H1 (cell line): Measurements from ENCODE around the gene GMCL2. TPM values are rescaled to one million over a fixed set of nuclear protein-coding genes. Genes with fewer than 3 reads are reported as not detected.

Source experiments
- CTCF ChIA-PET: fragments of 300-600 bp; sonication (Branson Sonifier 250); formaldehyde crosslinking; loops from one replicate; lab custom pipeline; 2021; ENCODE audit not compliant: partially characterized antibody; lab: Charles Lee
- POLR2A ChIA-PET: fragments of 300-600 bp; sonication (Branson Sonifier 250); formaldehyde crosslinking; loops from one replicate; lab custom pipeline; 2021; ENCODE audit warnings: inconsistent platforms; ENCODE audit not compliant: partially characterized antibody; lab: Charles Lee
- DNase-seq, 2 experiments: peaks; one replicate each; pipeline versions ENCODE4 v3.0.0 to v3.0.0-alpha.2; 2010 to 2022; ENCODE audit warnings: low spot score in 2 of 2, low read depth in 1 of 2, mixed read lengths in 1 of 2
- FAIRE-seq: peaks from 2 replicates; lab custom pipeline; 2011; peaks lifted over from hg19 to GRCh38; lab: Jason Lieb, UNC
- H2AFZ ChIP-seq: 2 replicates; pipeline ENCODE4 v1.8.1; 2012; ENCODE audit warnings: low read length, inconsistent platforms
- H2AK5ac ChIP-seq: 2 replicates; pipeline ENCODE4 v1.6.1; 2013; ENCODE audit warnings: low read depth, low read length
- H2BK120ac ChIP-seq: replicated peaks from 2 replicates; pipeline ENCODE3; 2013; ENCODE audit warnings: low read depth, low read length, inconsistent platforms
- H2BK12ac ChIP-seq: 2 replicates; pipeline ENCODE4 v1.6.1; 2013; ENCODE audit warnings: low read depth, low read length
- H2BK15ac ChIP-seq: 2 replicates; pipeline ENCODE4 v1.6.1; 2013; ENCODE audit warnings: low read length
- H2BK20ac ChIP-seq: 2 replicates; pipeline ENCODE4 v1.6.1; 2013; ENCODE audit warnings: low read length
- H2BK5ac ChIP-seq: 2 replicates; pipeline ENCODE4 v1.6.1; 2013; ENCODE audit warnings: low read depth, low read length
- H3K14ac ChIP-seq: 2 replicates; pipeline ENCODE4 v1.6.1; 2013; ENCODE audit warnings: inconsistent platforms; ENCODE audit not compliant: insufficient read length
- H3K18ac ChIP-seq: 2 replicates; pipeline ENCODE4 v1.6.1; 2013; ENCODE audit warnings: low read length; ENCODE audit errors: extremely low read depth
- H3K23ac ChIP-seq: 2 replicates; pipeline ENCODE4 v1.6.1; 2013; ENCODE audit warnings: inconsistent platforms; ENCODE audit not compliant: insufficient read length
- H3K23me2 ChIP-seq: 2 replicates; pipeline ENCODE4 v1.6.1; 2013; ENCODE audit warnings: low read depth, low read length
- H3K27ac ChIP-seq: 2 replicates; pipeline ENCODE4 v1.6.1; 2011; ENCODE audit warnings: low read depth, low read length, inconsistent platforms
- H3K27me3 ChIP-seq, 4 experiments: replicated peaks in 1 of 4; 1 replicate in 1 of 4; 2 replicates in 3 of 4; pipeline versions ENCODE4 v1.6.1 to v1.8.1; 2011 to 2013; ENCODE audit warnings: low read length in 3 of 4, mild to moderate bottlenecking in 3 of 4, inconsistent platforms in 2 of 4, mixed read lengths in 2 of 4, moderate library complexity in 1 of 4; ENCODE audit not compliant: control insufficient read depth in 3 of 4, insufficient read depth in 3 of 4; ENCODE audit errors: extremely low read depth in 1 of 4
- H3K36me3 ChIP-seq, 4 experiments: 2 replicates each; pipeline versions ENCODE4 v1.6.1 to v1.8.1; 2011 to 2013; ENCODE audit warnings: mild to moderate bottlenecking in 4 of 4, low read length in 3 of 4, moderate library complexity in 2 of 4, control low read depth in 1 of 4, inconsistent platforms in 1 of 4; ENCODE audit not compliant: insufficient read depth in 4 of 4, control insufficient read depth in 2 of 4
- H3K4ac ChIP-seq: replicated peaks from 2 replicates; pipeline ENCODE3; 2013; ENCODE audit warnings: low read length, low read depth, mixed read lengths, inconsistent platforms; ENCODE audit not compliant: insufficient read length
- H3K4me1 ChIP-seq, 4 experiments: replicated peaks in 1 of 4; 1 replicate in 1 of 4; 2 replicates in 3 of 4; pipeline versions ENCODE4 v1.6.1 to v1.8.1; 2011 to 2013; ENCODE audit warnings: low read length in 3 of 4, inconsistent platforms in 2 of 4, mixed read lengths in 1 of 4; ENCODE audit not compliant: insufficient read depth in 4 of 4, control insufficient read depth in 3 of 4
- H3K4me2 ChIP-seq, 2 experiments: 2 replicates each; pipeline versions ENCODE4 v1.6.1 to v1.8.1; 2011 to 2013; ENCODE audit warnings: low read depth in 2 of 2, low read length in 2 of 2, control low read depth in 1 of 2, inconsistent platforms in 1 of 2, mild to moderate bottlenecking in 1 of 2; ENCODE audit not compliant: insufficient read depth in 1 of 2
- H3K4me3 ChIP-seq, 4 experiments: fragments of 200-600, 300-600 bp in 1 of 4; sonication (generic), shearing (Covaris generic), sonication (Bioruptor Twin) in 1 of 4; 2 replicates each; pipeline versions ENCODE4 v1.5.1 to v1.8.1; 2011 to 2016; ENCODE audit warnings: low read length in 4 of 4, low read depth in 3 of 4, control low read depth in 2 of 4, inconsistent platforms in 2 of 4, mild to moderate bottlenecking in 2 of 4, mixed read lengths in 1 of 4, moderate library complexity in 1 of 4; ENCODE audit not compliant: insufficient read depth in 2 of 4; ENCODE audit errors: extremely low read depth in 1 of 4
- H3K56ac ChIP-seq: replicated peaks from 2 replicates; pipeline ENCODE3; 2013; ENCODE audit warnings: low read depth, mild to moderate bottlenecking, mixed read lengths, low read length, inconsistent platforms; ENCODE audit not compliant: insufficient read length
- H3K79me1 ChIP-seq: 2 replicates; pipeline ENCODE4 v1.6.1; 2013; ENCODE audit warnings: low read depth, low read length, control low read depth
- H3K79me2 ChIP-seq, 2 experiments: 2 replicates each; pipeline versions ENCODE4 v1.6.1 to v1.8.1; 2012 to 2013; ENCODE audit warnings: low read length in 2 of 2, mild to moderate bottlenecking in 2 of 2, inconsistent platforms in 1 of 2; ENCODE audit not compliant: insufficient read depth in 2 of 2, control insufficient read depth in 1 of 2
- H3K9ac ChIP-seq, 4 experiments: replicated peaks in 1 of 4; 1 replicate in 1 of 4; 2 replicates in 3 of 4; pipeline versions ENCODE4 v1.6.1 to v1.8.1; 2011 to 2013; ENCODE audit warnings: low read depth in 3 of 4, low read length in 3 of 4, control low read depth in 2 of 4, mild to moderate bottlenecking in 2 of 4, moderate library complexity in 2 of 4, inconsistent platforms in 1 of 4; ENCODE audit errors: extremely low read depth in 1 of 4
- H3K9me3 ChIP-seq, 2 experiments: 2 replicates each; pipeline versions ENCODE4 v1.6.1 to v1.8.1; 2012 to 2013; ENCODE audit warnings: mild to moderate bottlenecking in 2 of 2, moderate library complexity in 2 of 2, control low read depth in 1 of 2, inconsistent platforms in 1 of 2, low read depth in 1 of 2, low read length in 1 of 2, mixed read lengths in 1 of 2; ENCODE audit not compliant: insufficient read depth in 2 of 2
- H4K20me1 ChIP-seq, 2 experiments: replicated peaks in 1 of 2; 2 replicates each; pipeline versions ENCODE3 to v1.8.1; 2011 to 2013; ENCODE audit warnings: inconsistent platforms in 2 of 2, low read length in 2 of 2, mild to moderate bottlenecking in 1 of 2; ENCODE audit not compliant: insufficient read depth in 2 of 2, control insufficient read depth in 1 of 2
- H4K5ac ChIP-seq: 2 replicates; pipeline ENCODE4 v1.6.1; 2013; ENCODE audit warnings: low read length, low read depth, mixed read lengths, inconsistent platforms; ENCODE audit not compliant: insufficient read length
- H4K8ac ChIP-seq: 2 replicates; pipeline ENCODE4 v1.8.0; 2013; ENCODE audit warnings: mild to moderate bottlenecking, moderate library complexity, low read length, inconsistent platforms; ENCODE audit not compliant: insufficient read depth; ENCODE audit errors: extremely low read depth
- H4K91ac ChIP-seq: replicated peaks from 2 replicates; pipeline ENCODE3; 2013; ENCODE audit warnings: low read length, mixed read lengths, inconsistent platforms; ENCODE audit not compliant: insufficient read length
- CHD2 ChIP-seq: IDR thresholded peaks from 2 replicates; pipeline ENCODE4 v1.6.1; 2012; ENCODE audit warnings: low read length, improper control_type of control experiment
- NRF1 ChIP-seq: IDR thresholded peaks from 2 replicates; pipeline ENCODE4 v1.6.1; 2011; ENCODE audit warnings: mild to moderate bottlenecking, low read depth, low read length, improper control_type of control experiment
- RBBP5 ChIP-seq: IDR thresholded peaks from 2 replicates; pipeline ENCODE4 v1.7.1; 2012; ENCODE audit warnings: low read depth, mild to moderate bottlenecking, inconsistent platforms, low read length, moderate library complexity, borderline replicate concordance
- TAF7 ChIP-seq: optimal IDR thresholded peaks from 2 replicates; pipeline ENCODE3; 2011; ENCODE audit warnings: low read depth, mild to moderate bottlenecking, inconsistent platforms, low read length, moderate library complexity, borderline replicate concordance
- ZNF274 ChIP-seq: IDR thresholded peaks from 2 replicates; pipeline ENCODE4 v1.7.0; 2012; ENCODE audit warnings: low read length, borderline replicate concordance; ENCODE audit errors: extremely low read depth
- WGBS, 2 experiments: shearing (Covaris generic) in 1 of 2; methylation state at CpG; one replicate each; pipeline versions ENCODE4 v1.1.6 to v1.1.7; 2013 to 2015; ENCODE audit warnings: low lambda C conversion rate in 2 of 2, mixed read lengths in 2 of 2, inconsistent platforms in 1 of 2, low coverage in 1 of 2, missing lambda C conversion rate in 1 of 2; ENCODE audit not compliant: insufficient replicate concordance in 2 of 2, insufficient coverage in 1 of 2, insufficient read length in 1 of 2; ENCODE audit errors: extremely low coverage in 1 of 2, missing lambda C conversion rate in 1 of 2; 5-methylcytosine and 5-hydroxymethylcytosine counted together
- polyA plus RNA-seq, 7 experiments: library from polyadenylated mRNA; depleted of rRNA in 3 of 7; stranded (reverse) in 5 of 7; unstranded in 2 of 7; fragments of >200 nt in 5 of 7; fragments of 200-250 nt in 2 of 7; gene quantifications; 1 replicate in 5 of 7; 2 replicates in 1 of 7; 4 replicates in 1 of 7; pipeline versions ENCODE4 v1.2.1 to v1.2.3, GENCODE V29; 2011 to 2013; ENCODE audit warnings: missing spikeins in 2 of 7, mixed read lengths in 2 of 7
- total RNA-seq: library from RNA; stranded (reverse); fragmentation: NEBNext Ultra II Directional; extraction: Animal tissue kit (Norgen Biotek cat#: 25700); gene quantifications from 2 replicates; pipeline ENCODE4 v1.2.1, GENCODE V29; 2021

GMCL2 gene
- total and polyA plus RNA-seq, 2 of the 8 experiments (the other 6 are each of a cell fraction or from before 2014, with no cell fraction given), result 0.13 TPM; not detected in 1

DNA sequence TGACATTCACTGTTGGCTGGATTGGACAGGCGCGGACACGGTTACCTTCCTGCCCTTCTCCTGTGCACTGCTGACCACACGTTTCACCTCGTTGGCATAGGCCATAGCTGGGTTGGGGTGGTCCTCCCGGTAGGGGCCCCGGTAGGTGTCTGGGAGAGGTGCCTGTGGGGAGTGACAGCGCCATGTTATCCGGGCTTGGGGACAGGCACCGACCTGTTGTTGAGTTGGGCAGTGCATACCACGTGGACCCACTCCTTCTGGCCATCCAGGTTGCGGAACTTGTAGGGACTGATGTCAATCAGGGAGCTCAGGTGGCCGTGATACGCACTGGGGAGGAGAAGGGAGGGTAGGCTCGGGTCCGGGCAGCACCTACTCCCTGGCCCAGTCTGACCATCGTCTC lies 37.2 kb upstream of the GMCL2 start:
- H3K79me1 ChIP-seq, result no peaks in the 10 kb centered on the region; the same call in 1 of the 2 replicates
- H4K91ac ChIP-seq, result peak overlapping the region; percentile 67
- H3K9me3 ChIP-seq, result no peaks in the 10 kb centered on the region
- peaks cover 0 to 19% of the 10 kb centered on the region in 2 experiments for H4K20me1 ChIP-seq
- H3K9ac ChIP-seq, result no peak overlapping the region
- no peak overlapping the region for H3K23ac ChIP-seq
- peak overlapping the region; percentile 15 for H4K5ac ChIP-seq
- no peak overlapping the region for H2AK5ac ChIP-seq
- no peak overlapping the region for H2BK12ac ChIP-seq
- H3K27ac ChIP-seq, result no peak overlapping the region
- CTCF ChIA-PET, result interaction anchor here (0.7 to 1.8 kb wide), 2 partner anchors 10 to 13 kb away, joined by 3 to 7 read pairs; no protein-coding TSS in a partner anchor
- H2BK20ac ChIP-seq, result no peak overlapping the region
- H3K23me2 ChIP-seq, result no peaks in the 10 kb centered on the region
- no peak overlapping the region for H3K18ac ChIP-seq
- H4K8ac ChIP-seq, result no peak overlapping the region
- H3K4me2 ChIP-seq, result 0 out of 4 replicates have a peak overlapping the region, but pooled peaks of 1 of the 2 experiments have one; percentile 7
- DNase-seq, result no peak
- POLR2A ChIA-PET, result interaction anchor here (1.8 to 21.6 kb wide), 3 partner anchors 9 to 43 kb away, joined by 9 to 507 read pairs (median 18); partner anchors contain the start of genes HNRNPAB and PHYKPL
- no peak overlapping the region for H3K4me3 ChIP-seq
- peaks cover 0 to 15% (median 9%) of the 10 kb centered on the region in 4 experiments; a peak in 6 of 7 replicates for H3K4me1 ChIP-seq
- WGBS, 2 experiments, result 91% methylated on average over 13 of the region's 17 CpGs; no CpG with 5 or more reads in 1 of the 2 experiments
- FAIRE-seq, result no peak
- no peaks in the 10 kb centered on the region for H3K27me3 ChIP-seq
- H2BK120ac ChIP-seq, result no peak overlapping the region
- no peak overlapping the region for H2AFZ ChIP-seq
- no peaks in the 10 kb centered on the region for H3K79me2 ChIP-seq
- no peak overlapping the region for H3K56ac ChIP-seq
- H3K36me3 ChIP-seq, result peaks cover 2 to 36% (median 15%) of the 10 kb centered on the region in 4 experiments; a peak in 7 of 8 replicates
- no peak overlapping the region for H3K14ac ChIP-seq
- no peak for TF ChIP-seq CHD2
- no peak for TF ChIP-seq NRF1
- TF ChIP-seq RBBP5, result no peak
- TF ChIP-seq ZNF274, result no peak
- no peak for TF ChIP-seq TAF7
- H2BK5ac ChIP-seq, result no peak overlapping the region; the same call in 1 of the 2 replicates
- H3K4ac ChIP-seq, result no peak overlapping the region
- no peak overlapping the region for H2BK15ac ChIP-seq
